NB4 (cell line): Measurements from ENCODE around the gene PTPRD.

Experiments
- DNase-seq: peaks from one replicate; pipeline ENCODE4 v3.0.0; 2010; ENCODE audit warnings: low read depth
- H3K4me3 ChIP-seq: one replicate; pipeline ENCODE4 v1.5.1; 2011; ENCODE audit warnings: mild to moderate bottlenecking, low read depth, low read length, moderate library complexity
- MYC ChIP-seq: IDR thresholded peaks from 2 replicates; pipeline ENCODE4 v1.6.1; 2011; ENCODE audit warnings: low read depth, low read length
- POLR2A ChIP-seq: IDR thresholded peaks from 2 replicates; pipeline ENCODE4 v1.6.1; 2011; ENCODE audit warnings: mild to moderate bottlenecking; ENCODE audit not compliant: insufficient read length; ENCODE audit errors: extremely low read depth
- TF ChIP-seq, protein P1 (sequence below): IDR thresholded peaks from 2 replicates; pipeline ENCODE4 v1.6.1; 2011; ENCODE audit warnings: low read depth, low read length
- TF ChIP-seq, protein P2 (sequence below): IDR thresholded peaks from one replicate; pipeline ENCODE4 v1.5.1; 2012; ENCODE audit warnings: low read depth, low read length

Gene PTPRD

DNA sequence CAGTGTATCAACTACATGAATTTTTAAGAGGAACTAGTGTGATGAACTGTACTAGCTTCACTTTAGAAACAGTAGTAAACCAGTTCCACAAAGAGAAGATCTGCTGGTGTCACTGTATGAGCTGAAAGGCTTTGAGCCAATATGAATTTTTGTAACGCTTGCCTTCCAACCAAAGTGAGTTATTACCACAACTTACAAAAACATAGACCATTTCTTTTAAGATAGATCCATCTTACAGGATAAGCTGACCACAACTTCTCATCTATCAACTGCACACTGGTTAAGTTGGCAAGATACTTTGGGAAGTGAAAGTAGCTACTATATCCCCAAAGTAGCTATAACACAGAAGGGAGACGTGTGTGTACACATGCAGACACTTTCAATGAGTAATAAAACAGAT is 1963.6 kb downstream of the PTPRD start:
- DNase-seq, result peak; percentile 52

DNA sequence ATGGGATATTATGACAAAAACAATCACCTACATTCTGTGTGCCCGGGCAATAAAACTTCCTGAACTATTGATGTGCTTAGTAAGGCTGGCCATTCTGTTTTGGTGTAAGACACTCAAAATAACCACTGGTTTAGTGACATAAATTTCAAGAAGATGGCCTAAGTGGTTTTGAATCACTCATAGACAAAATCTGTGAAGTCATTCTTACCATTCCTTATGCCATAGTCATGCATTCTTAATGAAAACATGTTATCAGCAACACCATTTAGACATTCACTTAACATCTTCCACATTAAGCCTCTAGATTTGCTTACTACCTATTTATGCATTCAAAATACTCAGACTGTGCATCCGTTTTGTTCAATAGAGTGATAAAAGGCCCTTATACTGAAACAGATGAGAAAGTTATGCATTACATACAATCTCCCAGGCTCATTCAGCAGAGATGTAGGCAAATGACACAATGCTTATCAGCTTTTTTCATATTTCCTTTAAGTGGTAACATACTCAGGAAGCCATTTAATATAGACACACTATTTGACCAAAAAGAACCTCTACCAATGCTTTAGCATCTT is 1964.4 kb downstream of the PTPRD start:
- no peak for DNase-seq
- TF ChIP-seq, protein P1, sequence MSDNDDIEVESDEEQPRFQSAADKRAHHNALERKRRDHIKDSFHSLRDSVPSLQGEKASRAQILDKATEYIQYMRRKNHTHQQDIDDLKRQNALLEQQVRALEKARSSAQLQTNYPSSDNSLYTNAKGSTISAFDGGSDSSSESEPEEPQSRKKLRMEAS, result no peak
- TF ChIP-seq, protein P2, sequence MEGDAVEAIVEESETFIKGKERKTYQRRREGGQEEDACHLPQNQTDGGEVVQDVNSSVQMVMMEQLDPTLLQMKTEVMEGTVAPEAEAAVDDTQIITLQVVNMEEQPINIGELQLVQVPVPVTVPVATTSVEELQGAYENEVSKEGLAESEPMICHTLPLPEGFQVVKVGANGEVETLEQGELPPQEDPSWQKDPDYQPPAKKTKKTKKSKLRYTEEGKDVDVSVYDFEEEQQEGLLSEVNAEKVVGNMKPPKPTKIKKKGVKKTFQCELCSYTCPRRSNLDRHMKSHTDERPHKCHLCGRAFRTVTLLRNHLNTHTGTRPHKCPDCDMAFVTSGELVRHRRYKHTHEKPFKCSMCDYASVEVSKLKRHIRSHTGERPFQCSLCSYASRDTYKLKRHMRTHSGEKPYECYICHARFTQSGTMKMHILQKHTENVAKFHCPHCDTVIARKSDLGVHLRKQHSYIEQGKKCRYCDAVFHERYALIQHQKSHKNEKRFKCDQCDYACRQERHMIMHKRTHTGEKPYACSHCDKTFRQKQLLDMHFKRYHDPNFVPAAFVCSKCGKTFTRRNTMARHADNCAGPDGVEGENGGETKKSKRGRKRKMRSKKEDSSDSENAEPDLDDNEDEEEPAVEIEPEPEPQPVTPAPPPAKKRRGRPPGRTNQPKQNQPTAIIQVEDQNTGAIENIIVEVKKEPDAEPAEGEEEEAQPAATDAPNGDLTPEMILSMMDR, result no peak
- TF ChIP-seq POLR2A (no peak), MYC (no peak)
- no peak overlapping the region for H3K4me3 ChIP-seq

More for the DNA sequence above, 1963.6 kb downstream of the PTPRD start:
- TF ChIP-seq POLR2A, result no peak
- no peak for TF ChIP-seq MYC
- TF ChIP-seq, protein P1, result no peak
- TF ChIP-seq, protein P2, result no peak
- H3K4me3 ChIP-seq, result no peak overlapping the region

DNA sequence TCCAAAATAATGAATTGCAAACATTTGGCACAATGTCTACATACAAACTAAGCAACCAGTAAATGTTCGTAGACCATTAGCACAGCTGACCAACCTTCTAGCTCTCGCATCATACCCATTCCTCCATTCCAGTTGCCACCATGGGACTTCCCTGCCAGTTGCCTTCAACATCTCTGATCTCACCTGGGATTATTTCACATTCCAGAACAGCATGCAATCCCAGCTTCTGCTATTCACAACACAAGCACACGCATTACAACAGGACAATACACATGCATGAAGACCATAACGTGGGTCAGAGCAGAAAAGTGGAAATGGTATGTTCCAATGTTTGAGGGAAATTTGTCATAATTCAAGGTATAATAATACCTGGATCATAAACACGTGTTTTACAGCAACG is 1965.0 kb downstream of the PTPRD start:
- DNase-seq, result no peak
- no peak overlapping the region for H3K4me3 ChIP-seq
- TF ChIP-seq, protein P2, result no peak
- no peak for TF ChIP-seq MYC
- TF ChIP-seq, protein P1, result no peak
- no peak for TF ChIP-seq POLR2A

DNA sequence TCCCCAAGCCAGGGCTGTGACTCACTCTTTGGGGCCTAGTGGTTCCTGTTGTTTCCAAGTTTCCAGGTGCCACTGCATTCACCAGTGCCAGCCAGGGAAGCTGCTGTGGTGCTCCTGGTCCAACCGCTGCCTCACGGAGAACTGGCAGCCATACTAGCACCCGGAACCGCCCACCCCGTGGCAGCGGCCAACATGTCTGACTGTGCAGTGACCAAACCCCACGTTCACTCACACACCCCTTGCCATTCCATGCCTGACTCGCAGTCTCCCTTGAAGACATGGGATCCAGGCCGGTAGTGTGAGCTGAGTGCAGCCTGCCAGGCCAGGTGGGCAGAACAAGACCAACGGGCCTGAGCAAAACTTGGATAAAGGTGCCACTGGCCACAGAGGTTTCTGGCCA is 1968.2 kb downstream of the PTPRD start:
- H3K4me3 ChIP-seq, result no peak overlapping the region
- TF ChIP-seq POLR2A (no peak), MYC (no peak)
- TF ChIP-seq, protein P1, result no peak
- DNase-seq, result no peak

DNA sequence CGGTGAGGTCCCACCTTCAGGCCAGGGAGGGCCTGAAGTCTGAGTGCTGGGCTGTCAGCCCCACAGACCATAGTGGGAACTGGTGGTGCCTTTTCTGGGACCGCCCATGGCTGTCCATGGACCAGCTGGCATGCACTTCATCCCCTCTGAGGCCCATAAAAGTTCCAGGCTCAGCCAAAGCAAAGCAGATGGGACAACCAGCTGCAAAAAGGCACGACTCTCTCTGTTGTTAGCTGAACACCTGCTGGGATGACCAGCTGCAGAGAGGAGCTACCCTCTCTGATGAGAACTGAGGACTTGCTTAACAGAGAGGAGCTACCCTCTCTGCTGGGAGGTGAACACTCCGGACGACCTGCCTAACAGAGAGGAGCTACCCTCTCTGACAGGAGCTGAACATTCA is 1968.9 kb downstream of the PTPRD start:
- TF ChIP-seq MYC (no peak), POLR2A (no peak)
- TF ChIP-seq, protein P1, result no peak
- TF ChIP-seq, protein P2, result no peak
- DNase-seq, result no peak
- H3K4me3 ChIP-seq, result no peak overlapping the region

DNA sequence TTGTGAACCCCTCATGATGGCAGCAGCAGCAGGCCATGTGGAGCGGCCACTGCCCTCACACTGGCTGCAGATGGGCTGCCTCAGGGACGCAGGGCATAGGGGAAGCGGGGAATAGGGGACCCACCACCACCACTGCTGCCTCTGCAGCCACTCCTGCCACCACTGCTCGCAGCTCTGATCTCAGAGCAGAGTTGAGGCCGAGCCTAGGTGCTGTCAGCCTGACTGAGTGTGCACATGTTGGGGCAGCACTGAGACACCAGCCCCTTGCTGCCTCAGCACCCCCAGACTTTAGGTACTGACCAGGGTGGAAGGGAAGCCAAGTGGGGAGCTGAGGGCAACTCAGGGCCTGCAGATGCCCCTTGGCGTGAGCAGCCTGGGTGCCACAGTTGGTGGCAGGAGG is 1969.3 kb downstream of the PTPRD start:
- H3K4me3 ChIP-seq, result no peak overlapping the region
- DNase-seq, result no peak
- TF ChIP-seq POLR2A (no peak), MYC (no peak)
- TF ChIP-seq, protein P2, result no peak
- TF ChIP-seq, protein P1, result no peak
